Astrocyte (in vitro differentiated cells and primary cell): ENCODE data around the gene SALL2. TPM values are rescaled to one million over a fixed set of nuclear protein-coding genes. Genes with fewer than 3 reads are reported as not detected.

Experiments used
- DNase-seq: peaks from one replicate; pipeline ENCODE4 v3.0.0-alpha.2; 2010; ENCODE audit warnings: low read depth
- FAIRE-seq: peaks from 2 replicates; lab custom pipeline; 2011; peaks lifted over from hg19 to GRCh38; lab: Jason Lieb, UNC
- H2AFZ ChIP-seq: 2 replicates; pipeline ENCODE4 v1.6.0; 2012; ENCODE audit warnings: low read depth, low read length, inconsistent platforms
- H3K27ac ChIP-seq: 2 replicates; pipeline ENCODE4 v1.5.1; 2011; ENCODE audit warnings: low read depth, low read length, inconsistent platforms
- H3K27me3 ChIP-seq: 2 replicates; pipeline ENCODE4 v1.6.0; 2011; ENCODE audit warnings: low read length, inconsistent platforms; ENCODE audit not compliant: insufficient read depth
- H3K36me3 ChIP-seq: 2 replicates; pipeline ENCODE4 v1.5.1; 2011; ENCODE audit warnings: low read length, inconsistent platforms; ENCODE audit not compliant: insufficient read depth
- H3K4me1 ChIP-seq: 2 replicates; pipeline ENCODE4 v1.5.1; 2011; ENCODE audit warnings: low read length, inconsistent platforms; ENCODE audit not compliant: insufficient read depth
- H3K4me2 ChIP-seq: 2 replicates; pipeline ENCODE4 v1.6.0; 2012; ENCODE audit warnings: low read length, inconsistent platforms
- H3K4me3 ChIP-seq: 2 replicates; pipeline ENCODE4 v1.5.1; 2011; ENCODE audit warnings: low read depth, mild to moderate bottlenecking, low read length, inconsistent platforms; ENCODE audit not compliant: insufficient read depth
- H3K79me2 ChIP-seq: 2 replicates; pipeline ENCODE4 v1.6.0; 2012; ENCODE audit warnings: mild to moderate bottlenecking, low read length, inconsistent platforms; ENCODE audit not compliant: insufficient read depth
- H3K9ac ChIP-seq: 2 replicates; pipeline ENCODE4 v1.6.0; 2012; ENCODE audit warnings: mild to moderate bottlenecking, low read length, inconsistent platforms
- H3K9me3 ChIP-seq: 2 replicates; pipeline ENCODE4 v1.5.1; 2012; ENCODE audit warnings: low read depth, mild to moderate bottlenecking, low read length, inconsistent platforms; ENCODE audit not compliant: insufficient read depth
- H4K20me1 ChIP-seq: 2 replicates; pipeline ENCODE4 v1.6.0; 2012; ENCODE audit warnings: low read length, inconsistent platforms; ENCODE audit not compliant: insufficient read depth
- H3K27ac Mint-ChIP-seq: one replicate; pipeline ENCODE4 v1.8.0; 2021; ENCODE audit warnings: mild to moderate bottlenecking, mixed read lengths; ENCODE audit not compliant: unreplicated experiment
- H3K27me3 Mint-ChIP-seq: one replicate; pipeline ENCODE4 v1.8.0; 2021; ENCODE audit warnings: low read depth, mixed read lengths; ENCODE audit not compliant: unreplicated experiment
- H3K36me3 Mint-ChIP-seq: one replicate; pipeline ENCODE4 v1.8.0; 2021; ENCODE audit warnings: low read depth, mixed read lengths; ENCODE audit not compliant: unreplicated experiment
- H3K4me1 Mint-ChIP-seq: one replicate; pipeline ENCODE4 v1.8.0; 2021; ENCODE audit warnings: low read depth, mixed read lengths; ENCODE audit not compliant: unreplicated experiment
- H3K4me3 Mint-ChIP-seq: one replicate; pipeline ENCODE4 v1.8.0; 2021; ENCODE audit warnings: mild to moderate bottlenecking, moderate library complexity, mixed read lengths; ENCODE audit not compliant: unreplicated experiment
- H3K9me3 Mint-ChIP-seq: one replicate; pipeline ENCODE4 v1.8.0; 2021; ENCODE audit warnings: mild to moderate bottlenecking, mixed read lengths; ENCODE audit not compliant: unreplicated experiment
- EZH2 ChIP-seq: IDR thresholded peaks from 2 replicates; pipeline ENCODE4 v1.6.1; 2012; ENCODE audit warnings: mild to moderate bottlenecking, low read length, inconsistent platforms; ENCODE audit not compliant: insufficient read depth
- total RNA-seq: library from RNA; stranded (reverse); gene quantifications from 2 replicates; pipeline ENCODE4 v1.2.1, GENCODE V29; 2021
- TF ChIP-seq, protein P1 (sequence below): IDR thresholded peaks from 2 replicates; pipeline ENCODE4 v1.5.1; 2011; ENCODE audit warnings: low read depth, mild to moderate bottlenecking, inconsistent platforms, low read length, moderate library complexity; ENCODE audit not compliant: insufficient read depth

The SALL2 gene
- total RNA-seq, 1 donor from 2014 or later: 34.5 TPM

DNA sequence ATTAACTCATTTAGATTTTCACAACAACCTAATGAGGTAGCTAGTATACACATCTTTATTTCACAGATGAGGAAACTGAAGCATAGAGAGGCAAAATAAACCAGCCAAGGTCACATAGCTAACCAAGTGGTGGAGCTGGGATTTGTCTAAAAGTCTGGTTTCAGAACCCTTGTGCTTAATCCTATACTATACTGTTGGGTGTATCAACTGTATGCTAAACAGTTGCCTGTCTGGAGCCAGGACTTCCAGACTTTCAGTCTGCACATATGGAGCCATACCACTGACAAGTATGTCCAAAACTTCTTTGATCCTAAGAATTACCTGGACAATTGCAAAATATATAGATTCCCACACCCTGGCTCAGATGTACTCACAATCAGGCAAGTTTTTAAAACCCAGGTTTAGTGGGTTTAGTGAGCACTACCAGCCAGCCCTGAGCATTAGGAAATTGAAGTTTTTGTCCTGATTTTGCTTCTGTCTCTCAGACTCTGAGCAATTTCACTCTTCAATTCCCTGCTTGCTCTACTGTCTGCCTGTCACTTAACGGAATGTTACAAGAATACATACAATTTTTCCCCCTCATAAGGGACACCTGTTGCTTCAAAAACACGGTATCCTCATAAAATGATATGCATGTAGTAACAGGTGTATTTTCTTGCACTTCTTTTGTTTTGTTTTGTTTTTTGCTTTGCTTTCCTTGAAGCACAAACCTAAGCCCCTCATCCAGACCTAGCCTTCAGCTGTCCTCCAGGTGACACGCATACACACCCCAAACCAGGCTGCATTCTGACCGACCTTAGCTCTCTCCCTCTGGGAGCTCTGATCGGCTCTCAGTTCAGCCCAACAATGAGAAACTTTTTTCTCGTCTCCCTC is 9.6 kb upstream of the SALL2 start:
- Histone ChIP-seq H3K27me3 (peaks cover 47% of the 10 kb centered on the region), H3K4me2 (peak overlapping the region; percentile 75), H3K36me3 (no peaks in the 10 kb centered on the region), H3K4me3 (no peak overlapping the region), H2AFZ (peak overlapping the region; percentile 53), H4K20me1 (no peaks in the 10 kb centered on the region), H3K9me3 (no peaks in the 10 kb centered on the region), H3K4me1 (no peaks in the 10 kb centered on the region), H3K9ac (no peak overlapping the region), H3K27ac (no peak overlapping the region), H3K79me2 (no peaks in the 10 kb centered on the region)
- Mint-ChIP-seq H3K27me3 (peaks cover 14% of the 10 kb centered on the region), H3K36me3 (no peaks in the 10 kb centered on the region), H3K4me3 (peak overlapping the region; percentile 78), H3K9me3 (peaks cover 2% of the 10 kb centered on the region), H3K4me1 (peaks cover 14% of the 10 kb centered on the region), H3K27ac (peak overlapping the region; percentile 69)
- FAIRE-seq: no peak
- TF ChIP-seq EZH2: no peak
- TF ChIP-seq, protein P1, sequence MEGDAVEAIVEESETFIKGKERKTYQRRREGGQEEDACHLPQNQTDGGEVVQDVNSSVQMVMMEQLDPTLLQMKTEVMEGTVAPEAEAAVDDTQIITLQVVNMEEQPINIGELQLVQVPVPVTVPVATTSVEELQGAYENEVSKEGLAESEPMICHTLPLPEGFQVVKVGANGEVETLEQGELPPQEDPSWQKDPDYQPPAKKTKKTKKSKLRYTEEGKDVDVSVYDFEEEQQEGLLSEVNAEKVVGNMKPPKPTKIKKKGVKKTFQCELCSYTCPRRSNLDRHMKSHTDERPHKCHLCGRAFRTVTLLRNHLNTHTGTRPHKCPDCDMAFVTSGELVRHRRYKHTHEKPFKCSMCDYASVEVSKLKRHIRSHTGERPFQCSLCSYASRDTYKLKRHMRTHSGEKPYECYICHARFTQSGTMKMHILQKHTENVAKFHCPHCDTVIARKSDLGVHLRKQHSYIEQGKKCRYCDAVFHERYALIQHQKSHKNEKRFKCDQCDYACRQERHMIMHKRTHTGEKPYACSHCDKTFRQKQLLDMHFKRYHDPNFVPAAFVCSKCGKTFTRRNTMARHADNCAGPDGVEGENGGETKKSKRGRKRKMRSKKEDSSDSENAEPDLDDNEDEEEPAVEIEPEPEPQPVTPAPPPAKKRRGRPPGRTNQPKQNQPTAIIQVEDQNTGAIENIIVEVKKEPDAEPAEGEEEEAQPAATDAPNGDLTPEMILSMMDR: no peak
- DNase-seq: no peak

DNA sequence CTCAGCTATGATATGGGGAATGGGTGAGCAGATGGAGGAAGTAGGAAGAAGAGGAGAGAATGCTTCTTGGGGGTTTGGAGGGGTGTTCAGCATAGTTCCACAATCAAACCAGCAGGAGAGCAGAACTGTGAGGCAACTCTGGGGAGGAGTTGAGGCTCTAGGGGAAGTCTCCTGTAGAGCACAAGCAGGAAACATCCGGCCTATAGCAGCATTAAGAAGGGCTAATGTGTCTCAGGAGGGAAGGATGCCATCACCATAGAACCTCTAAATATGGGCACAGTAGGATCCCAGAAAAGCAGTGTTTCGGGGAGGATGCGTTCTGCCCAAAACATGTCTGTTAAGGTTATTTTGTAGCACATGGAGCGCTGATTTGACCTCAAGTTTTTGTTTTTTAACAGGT is 8.4 kb upstream of the SALL2 start:
- H4K20me1 ChIP-seq: no peaks in the 10 kb centered on the region
- Mint-ChIP-seq H3K27me3 (peaks cover 14% of the 10 kb centered on the region), H3K4me1 (peaks cover 14% of the 10 kb centered on the region), H3K36me3 (no peaks in the 10 kb centered on the region), H3K9me3 (peaks cover 2% of the 10 kb centered on the region), H3K27ac (no peak overlapping the region), H3K4me3 (no peak overlapping the region)
- H3K36me3 ChIP-seq: no peaks in the 10 kb centered on the region
- no peak overlapping the region for H3K27ac ChIP-seq
- TF ChIP-seq EZH2: no peak
- TF ChIP-seq, protein P1: no peak
- H3K9me3 ChIP-seq: no peaks in the 10 kb centered on the region
- FAIRE-seq (no peak), DNase-seq (no peak)
- no peak overlapping the region for H2AFZ ChIP-seq
- H3K79me2 ChIP-seq: no peaks in the 10 kb centered on the region
- H3K27me3 ChIP-seq: peaks cover 46% of the 10 kb centered on the region
- H3K4me3 ChIP-seq: no peak overlapping the region
- H3K9ac ChIP-seq: no peak overlapping the region
- H3K4me2 ChIP-seq: no peak overlapping the region
- H3K4me1 ChIP-seq: no peaks in the 10 kb centered on the region

DNA sequence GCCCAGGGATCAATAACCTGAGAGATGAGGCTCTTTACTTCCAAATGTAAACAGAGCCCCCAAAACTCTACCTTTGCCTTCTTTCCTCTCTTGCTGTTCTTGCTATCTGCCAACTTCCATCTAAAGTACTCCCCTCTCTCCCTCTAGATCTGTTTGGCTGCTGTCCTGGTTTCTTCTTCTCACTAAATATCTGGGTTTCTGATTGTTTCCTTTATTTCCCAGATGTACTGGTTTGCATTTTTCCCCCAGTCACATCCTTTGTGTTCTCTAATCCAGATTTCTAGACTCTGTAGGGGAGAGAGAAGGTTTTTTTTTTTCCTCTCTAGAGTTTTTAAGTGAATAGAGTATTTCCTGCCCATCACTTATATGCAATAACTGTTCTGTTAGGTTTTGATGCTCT is 7.1 kb upstream of the SALL2 start:
- no peaks in the 10 kb centered on the region for H3K4me1 ChIP-seq
- no peak overlapping the region for H3K4me3 Mint-ChIP-seq
- H3K9ac ChIP-seq: no peak overlapping the region
- no peak overlapping the region for H2AFZ ChIP-seq
- TF ChIP-seq, protein P1: no peak
- TF ChIP-seq EZH2: no peak
- no peaks in the 10 kb centered on the region for H4K20me1 ChIP-seq
- no peaks in the 10 kb centered on the region for H3K36me3 ChIP-seq
- no peaks in the 10 kb centered on the region for H3K36me3 Mint-ChIP-seq
- no peak overlapping the region for H3K27ac ChIP-seq
- no peaks in the 10 kb centered on the region for H3K9me3 ChIP-seq
- no peak overlapping the region for H3K27ac Mint-ChIP-seq
- peaks cover 14% of the 10 kb centered on the region for H3K4me1 Mint-ChIP-seq
- peaks cover 2% of the 10 kb centered on the region for H3K9me3 Mint-ChIP-seq
- H3K27me3 Mint-ChIP-seq: peaks cover 14% of the 10 kb centered on the region
- no peak overlapping the region for H3K4me2 ChIP-seq
- FAIRE-seq (no peak), DNase-seq (no peak)
- H3K27me3 ChIP-seq: peaks cover 35% of the 10 kb centered on the region
- no peaks in the 10 kb centered on the region for H3K79me2 ChIP-seq
- H3K4me3 ChIP-seq: no peak overlapping the region
